RWPE1 (cell line): Measurements from ENCODE around the gene SBK1.
"Not testable (repeated sequence)": the region's sequence is repeated elsewhere in the genome, so short reads cannot be mapped to it uniquely, and the experiment has no call there.

Experiments used
- CTCF ChIA-PET: fragments of 350-600 bp; sonication (Branson Sonifier 250); formaldehyde crosslinking; extraction: SDS; loops from one replicate; lab custom pipeline; 2021; lab: Yijun Ruan, JAX
- POLR2A ChIA-PET: fragments of 400-600 bp; formaldehyde crosslinking; extraction: SDS; loops from one replicate; lab custom pipeline; 2020; ENCODE audit warnings: antibody characterized with exemption; ENCODE audit not compliant: low non-redundant PET; lab: Yijun Ruan, JAX
- DNase-seq: peaks from one replicate; pipeline ENCODE4 v3.0.0; 2012; ENCODE audit warnings: low spot score
- H3K27ac ChIP-seq: fragments of 450-650 bp; 2 replicates; pipeline ENCODE4 v1.5.1; 2017

Gene SBK1

DNA sequence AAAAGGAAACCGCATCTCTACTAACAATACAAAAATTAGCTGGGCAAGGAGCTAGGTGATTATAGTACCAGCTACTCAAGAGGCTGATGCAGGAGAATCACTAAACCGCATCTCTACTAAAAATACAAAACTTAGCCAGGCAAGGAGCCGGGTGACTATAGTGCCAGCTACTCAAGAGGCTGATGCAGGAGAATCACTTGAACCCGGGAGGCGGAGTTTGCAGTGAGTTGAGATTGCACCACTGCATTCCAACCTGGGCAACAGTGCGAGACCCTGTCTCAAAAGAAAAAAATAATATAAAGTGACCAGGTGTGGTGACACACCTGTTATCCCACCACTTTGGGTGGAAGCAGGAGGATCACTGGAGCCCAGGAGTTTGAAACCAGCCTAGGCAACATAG lies 45.9 kb downstream of the SBK1 start:
- H3K27ac ChIP-seq, DNase-seq, POLR2A ChIA-PET, CTCF ChIA-PET: not testable (repeated sequence)

DNA sequence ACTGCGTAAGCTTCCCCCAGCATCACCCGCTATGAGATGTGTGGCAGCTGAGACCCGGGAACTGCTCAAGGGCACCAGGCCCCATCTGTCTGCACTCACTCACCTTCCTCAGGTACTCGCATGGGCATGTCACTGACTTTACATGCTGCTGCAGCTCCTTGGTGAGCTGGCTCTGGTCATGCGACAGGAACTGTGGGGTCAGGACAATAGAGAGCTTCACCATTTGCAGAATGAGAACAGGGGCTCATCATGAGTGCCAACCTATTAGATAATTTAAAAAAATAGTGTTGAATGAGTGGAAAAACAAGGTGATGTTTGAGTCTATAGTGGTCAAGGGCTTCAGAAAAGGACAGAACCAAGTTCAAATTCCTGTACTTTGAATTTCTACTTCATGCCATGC lies 70.3 kb downstream of the SBK1 start:
- CTCF ChIA-PET, POLR2A ChIA-PET, DNase-seq: not testable (repeated sequence)
- H3K27ac ChIP-seq, result peak overlapping the region; percentile 55; the same call in 1 of the 2 replicates

DNA sequence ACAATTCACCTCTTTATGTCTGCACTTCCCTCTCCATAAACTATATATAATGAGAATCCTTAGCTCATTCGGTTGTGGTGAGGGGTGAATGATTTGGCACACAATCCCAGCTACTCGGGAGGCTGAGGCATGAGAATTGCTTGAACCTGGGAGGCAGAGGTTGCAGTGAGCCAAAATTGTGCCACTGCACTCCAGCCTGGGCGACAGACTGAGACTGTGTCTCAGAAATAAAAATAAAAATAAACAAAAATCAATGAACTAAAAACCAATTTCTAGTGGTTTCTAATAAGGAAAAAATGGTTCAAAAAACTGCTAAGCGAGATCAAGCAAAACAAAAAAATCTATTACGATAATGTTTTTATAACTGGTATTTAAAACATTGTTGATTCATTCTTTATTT lies 71.1 kb downstream of the SBK1 start, which contains the start of gene NPIPB6:
TSS of gene NPIPB6 (minus strand) at position 101 of the 400 bp plus-strand sequence. CDS start 686 bp downstream, outside the sequence.
- POLR2A ChIA-PET, DNase-seq, CTCF ChIA-PET: not testable (repeated sequence)

DNA sequence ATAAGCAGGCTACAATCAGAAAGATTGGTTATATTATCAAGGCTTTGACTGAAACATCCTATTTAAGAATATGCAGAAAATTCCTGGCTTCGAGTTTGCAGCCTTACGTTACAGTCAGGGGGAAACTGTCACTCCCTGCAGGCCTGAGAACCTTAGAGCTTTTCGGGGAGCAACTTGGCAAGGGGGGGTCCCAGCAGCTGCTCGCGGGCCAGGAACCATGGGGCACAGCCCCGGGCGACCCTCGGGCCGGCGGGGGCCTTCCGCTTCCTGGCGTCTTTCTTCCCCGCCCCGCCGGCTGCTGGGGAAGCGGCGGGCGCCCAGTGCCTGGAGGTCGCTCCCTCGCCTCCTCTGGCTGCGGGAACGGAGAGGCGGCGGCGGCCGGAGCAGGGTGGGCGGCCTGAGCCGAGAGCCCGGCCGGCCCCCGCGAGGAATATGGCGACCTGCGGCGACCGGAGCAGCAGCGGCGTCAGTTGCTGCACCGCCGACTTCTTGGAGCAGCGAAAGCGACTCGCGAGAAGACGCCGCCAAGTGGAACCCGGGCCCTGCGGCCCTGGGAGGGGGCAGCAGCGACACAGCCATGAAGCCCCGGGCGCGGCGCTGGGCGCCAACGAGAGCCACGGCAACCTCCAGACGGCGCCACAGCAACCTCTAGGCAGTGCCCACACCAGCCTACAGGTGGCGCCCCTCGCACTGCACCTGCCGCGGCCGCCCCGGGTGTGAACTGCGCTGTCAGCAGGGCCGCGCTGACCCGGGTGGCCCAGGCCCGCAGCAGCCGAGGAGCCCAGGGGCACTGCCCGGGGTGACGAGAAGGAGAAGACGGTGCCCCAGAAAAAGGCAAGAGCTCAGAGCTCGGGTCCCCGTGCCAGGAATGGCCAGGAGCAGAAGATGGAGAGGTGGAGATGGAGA lies 72.2 kb downstream of the SBK1 start:
- CTCF ChIA-PET, POLR2A ChIA-PET, DNase-seq: not testable (repeated sequence)

More for the DNA sequence above, 71.1 kb downstream of the SBK1 start, which contains the start of gene NPIPB6:
- H3K27ac ChIP-seq, result peak within 1 kb of the TSS; percentile 55; the same call in 1 of the 2 replicates

DNA sequence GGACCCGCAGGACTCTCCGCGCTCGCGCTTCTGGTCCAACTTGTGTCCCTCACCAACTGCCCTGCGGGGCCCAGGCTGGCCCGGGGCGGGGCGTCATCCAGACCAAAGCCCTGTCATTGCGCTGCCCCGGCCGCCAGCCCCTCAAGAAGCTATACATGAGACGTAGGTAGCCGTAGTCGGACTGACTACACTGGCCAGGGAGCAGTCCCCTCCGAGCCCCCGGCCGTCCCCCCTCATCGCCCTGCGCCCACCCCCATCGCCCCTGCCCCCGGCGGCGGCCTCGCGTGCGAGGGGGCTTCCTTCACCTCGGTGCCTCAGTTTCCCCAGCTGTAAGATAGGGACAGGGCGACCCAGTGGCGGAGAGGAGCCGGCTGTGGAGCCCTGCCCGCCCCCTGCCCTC lies 75.6 kb downstream of the SBK1 start:
- DNase-seq, POLR2A ChIA-PET, CTCF ChIA-PET, H3K27ac ChIP-seq: not testable (repeated sequence)

More for the DNA sequence above, 72.2 kb downstream of the SBK1 start:
- H3K27ac ChIP-seq, result not testable (repeated sequence)
